Endothelial cell of umbilical vein (primary cell): Measurements from ENCODE around the gene DGKB.

Source experiments
- MYC ChIP-seq: IDR thresholded peaks from one replicate; pipeline ENCODE4 v1.6.1; 2011; ENCODE audit warnings: mild to moderate bottlenecking, low read depth, low read length
- POLR2AphosphoS5 ChIP-seq: IDR thresholded peaks from 2 replicates; pipeline ENCODE4 v1.6.1; 2012; ENCODE audit warnings: low read depth, mild to moderate bottlenecking, control low read depth, low read length, moderate library complexity; ENCODE audit not compliant: insufficient read depth
- TF ChIP-seq, protein P1 (sequence below), 2 donors: IDR thresholded peaks; 1 replicate in 1 of 2; 2 replicates in 1 of 2; pipeline ENCODE4 v1.5.1; 2011; ENCODE audit warnings: low read length in 2 of 2, mild to moderate bottlenecking in 2 of 2, moderate library complexity in 2 of 2, control low read depth in 1 of 2, inconsistent platforms in 1 of 2, low read depth in 1 of 2; ENCODE audit not compliant: insufficient read depth in 1 of 2; ENCODE audit errors: extremely low read depth in 1 of 2

GRCh38 chr7:14305233-14305866 lies 597.2 kb downstream of the DGKB start:
- TF ChIP-seq, protein P1, sequence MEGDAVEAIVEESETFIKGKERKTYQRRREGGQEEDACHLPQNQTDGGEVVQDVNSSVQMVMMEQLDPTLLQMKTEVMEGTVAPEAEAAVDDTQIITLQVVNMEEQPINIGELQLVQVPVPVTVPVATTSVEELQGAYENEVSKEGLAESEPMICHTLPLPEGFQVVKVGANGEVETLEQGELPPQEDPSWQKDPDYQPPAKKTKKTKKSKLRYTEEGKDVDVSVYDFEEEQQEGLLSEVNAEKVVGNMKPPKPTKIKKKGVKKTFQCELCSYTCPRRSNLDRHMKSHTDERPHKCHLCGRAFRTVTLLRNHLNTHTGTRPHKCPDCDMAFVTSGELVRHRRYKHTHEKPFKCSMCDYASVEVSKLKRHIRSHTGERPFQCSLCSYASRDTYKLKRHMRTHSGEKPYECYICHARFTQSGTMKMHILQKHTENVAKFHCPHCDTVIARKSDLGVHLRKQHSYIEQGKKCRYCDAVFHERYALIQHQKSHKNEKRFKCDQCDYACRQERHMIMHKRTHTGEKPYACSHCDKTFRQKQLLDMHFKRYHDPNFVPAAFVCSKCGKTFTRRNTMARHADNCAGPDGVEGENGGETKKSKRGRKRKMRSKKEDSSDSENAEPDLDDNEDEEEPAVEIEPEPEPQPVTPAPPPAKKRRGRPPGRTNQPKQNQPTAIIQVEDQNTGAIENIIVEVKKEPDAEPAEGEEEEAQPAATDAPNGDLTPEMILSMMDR (IDR thresholded peaks at IDR 0.05; ENCODE audit: extremely low read depth in 1 of 2, insufficient read depth in 1 of 2, low read depth in 1 of 2, low read length in 2 of 2), result no peak
- TF ChIP-seq MYC, result no peak
- TF ChIP-seq POLR2AphosphoS5, result no peak
